ENCODE results near the gene SVOPL.

SVOPL gene

DNA sequence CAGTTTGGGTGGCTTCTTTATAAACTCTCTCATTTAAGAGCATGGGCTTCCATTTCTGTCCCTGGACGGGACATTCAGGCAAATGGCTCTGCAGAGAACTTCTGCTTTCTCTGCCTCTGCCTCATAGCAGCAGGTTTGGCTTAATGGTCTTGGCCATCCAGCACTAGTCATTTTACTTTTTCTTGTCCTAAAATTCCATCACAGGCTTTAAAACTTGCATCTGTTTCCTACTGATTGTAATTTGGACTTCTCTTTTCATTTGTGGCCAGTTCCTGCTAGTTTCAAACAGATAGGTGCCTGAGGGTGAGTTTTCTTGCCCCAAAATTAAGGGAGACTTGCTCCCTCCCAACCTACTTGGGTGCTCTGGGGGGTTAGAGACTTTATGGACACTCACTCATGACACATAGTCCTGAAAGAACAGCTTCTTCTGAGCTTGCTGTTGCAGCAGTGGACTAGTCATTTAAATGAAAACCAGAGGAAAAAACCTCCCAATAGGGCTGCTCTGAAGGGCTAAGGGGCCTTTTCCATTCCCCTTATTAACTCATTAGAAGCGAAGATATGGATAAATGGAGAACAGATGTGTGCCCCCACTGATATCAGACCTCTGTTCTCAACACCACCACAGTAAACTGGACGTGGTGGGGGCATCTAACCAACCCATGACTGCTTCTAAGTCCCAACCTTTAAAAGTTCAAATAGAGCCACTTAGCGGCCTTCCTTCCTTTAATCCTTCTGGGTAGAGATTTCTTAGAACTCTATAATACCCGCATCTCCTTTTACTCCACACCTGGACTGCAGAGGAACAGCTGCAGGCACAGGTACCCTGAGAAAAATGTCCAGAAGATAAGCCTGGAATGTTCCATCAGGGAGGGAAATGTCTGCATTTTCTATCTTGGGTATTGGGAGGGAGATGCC is 38.8 kb downstream of the SVOPL start:
- DNase-seq (ENCODE audit: low read depth in 2 of 2, low spot score in 1 of 2): no peak

DNA sequence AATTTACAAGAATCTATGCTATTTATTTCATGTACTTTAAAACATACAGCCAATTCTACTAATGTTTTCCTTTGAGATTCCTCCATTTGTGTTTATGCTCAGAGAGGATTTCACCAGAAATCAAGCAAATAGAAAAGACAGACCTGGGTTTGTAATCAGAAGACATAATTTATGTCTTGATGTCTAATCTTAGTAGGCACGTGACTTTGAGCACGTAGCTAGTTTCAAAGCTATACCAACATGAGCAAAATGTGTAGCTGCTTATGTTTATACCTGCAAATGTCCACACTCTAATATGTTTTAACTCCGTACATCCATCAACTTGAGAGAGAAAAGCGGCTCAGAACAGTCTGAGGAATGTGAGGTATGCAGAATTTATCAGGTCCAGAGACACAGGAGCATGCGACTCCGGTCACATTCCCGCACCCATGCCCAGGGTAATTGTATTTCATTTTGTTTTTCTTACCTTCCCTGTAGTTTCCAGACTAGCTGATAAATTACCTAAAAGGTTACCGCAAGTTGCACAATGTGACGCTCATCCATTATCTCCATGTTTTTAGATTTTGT is 40.0 kb downstream of the SVOPL start:
- no peak for DNase-seq (ENCODE audit: low read depth in 2 of 2, low spot score in 1 of 2)

DNA sequence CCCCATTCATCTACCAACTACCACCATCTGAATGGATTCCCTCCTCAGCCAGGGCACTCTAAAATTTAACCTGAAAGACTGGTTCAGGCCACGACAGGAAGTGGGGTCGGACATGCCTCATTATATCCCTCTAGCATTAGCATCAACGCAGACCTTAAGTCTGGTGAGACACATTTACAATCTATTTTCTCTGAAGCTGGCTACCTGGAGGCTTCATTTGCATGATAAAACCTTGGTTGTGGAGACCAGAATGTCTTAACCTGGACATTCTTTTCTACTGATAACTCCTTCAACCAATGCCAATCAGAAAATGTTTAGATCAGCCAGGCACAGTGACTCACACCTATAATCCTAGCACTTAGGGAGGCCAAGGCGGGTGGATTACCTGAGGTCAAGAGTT is 42.3 kb downstream of the SVOPL start:
- no peak for DNase-seq (ENCODE audit: low read depth in 2 of 2, low spot score in 1 of 2)

DNA sequence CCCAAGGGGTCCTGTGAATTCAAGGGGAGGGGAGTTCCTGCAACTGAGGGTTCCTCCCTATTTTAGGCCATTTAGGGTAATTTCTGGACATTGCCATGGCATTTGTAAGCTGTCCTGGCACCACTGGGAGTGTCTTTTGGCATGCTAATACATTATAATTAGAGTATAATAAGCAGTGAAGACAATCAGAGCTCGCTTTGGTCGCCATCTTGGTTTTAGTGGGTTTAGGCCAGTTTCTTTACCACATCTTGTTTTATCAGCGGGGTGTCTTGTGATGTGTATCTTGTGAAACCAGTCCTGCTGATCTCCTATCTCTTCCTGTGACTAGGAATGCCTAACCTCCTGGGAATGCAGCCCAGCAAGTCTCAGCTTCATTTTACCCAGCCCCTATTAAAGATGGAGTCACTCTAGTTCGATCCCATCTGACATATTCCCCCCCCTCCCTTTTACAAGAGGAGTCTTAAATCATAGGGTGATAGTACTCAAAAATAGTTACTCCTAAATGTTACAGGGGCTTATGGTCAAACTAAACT is 43.2 kb downstream of the SVOPL start:
- no peak for DNase-seq (ENCODE audit: low read depth in 2 of 2, low spot score in 1 of 2)

DNA sequence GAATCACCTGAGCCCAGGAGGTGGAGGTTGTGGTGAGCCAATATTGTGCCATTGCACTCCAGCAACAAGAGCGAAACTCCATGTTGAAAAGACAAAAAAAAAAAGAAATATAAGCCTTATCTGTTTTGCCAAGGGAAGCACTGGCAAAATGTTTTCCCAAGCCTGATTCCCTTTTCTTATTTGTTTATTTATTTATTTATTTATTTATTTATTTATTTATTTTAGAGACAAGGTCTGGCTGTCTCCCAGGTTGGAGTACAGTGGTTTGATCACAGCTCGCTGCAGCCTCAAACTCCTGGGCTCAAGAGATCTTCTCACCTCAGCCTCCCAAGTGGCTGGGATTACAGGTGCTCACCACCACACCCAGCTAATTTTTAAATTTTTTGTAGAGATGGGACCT is 44.2 kb downstream of the SVOPL start:
- DNase-seq (ENCODE audit: low read depth in 2 of 2, low spot score in 1 of 2): no peak

DNA sequence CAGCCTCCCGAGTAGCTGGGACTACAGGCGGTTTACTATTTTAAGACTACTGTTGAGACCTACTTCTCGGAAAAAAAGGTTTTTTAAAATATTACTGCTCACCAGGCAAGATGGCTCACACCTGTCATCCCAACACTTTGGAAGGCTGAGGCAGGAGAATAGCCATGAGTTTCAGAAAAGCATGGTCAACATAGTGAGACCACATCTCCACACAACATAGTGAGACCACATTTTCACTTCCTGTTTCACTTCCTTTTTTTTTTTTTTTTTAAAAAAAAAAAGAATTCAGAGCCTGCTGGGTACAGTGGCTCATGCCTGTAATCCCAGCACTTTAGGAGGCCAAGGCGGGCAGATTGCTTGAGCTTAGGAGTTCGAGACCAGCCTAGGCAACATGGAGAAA is 46.5 kb downstream of the SVOPL start:
- DNase-seq (ENCODE audit: low read depth in 2 of 2, low spot score in 1 of 2): no peak

DNA sequence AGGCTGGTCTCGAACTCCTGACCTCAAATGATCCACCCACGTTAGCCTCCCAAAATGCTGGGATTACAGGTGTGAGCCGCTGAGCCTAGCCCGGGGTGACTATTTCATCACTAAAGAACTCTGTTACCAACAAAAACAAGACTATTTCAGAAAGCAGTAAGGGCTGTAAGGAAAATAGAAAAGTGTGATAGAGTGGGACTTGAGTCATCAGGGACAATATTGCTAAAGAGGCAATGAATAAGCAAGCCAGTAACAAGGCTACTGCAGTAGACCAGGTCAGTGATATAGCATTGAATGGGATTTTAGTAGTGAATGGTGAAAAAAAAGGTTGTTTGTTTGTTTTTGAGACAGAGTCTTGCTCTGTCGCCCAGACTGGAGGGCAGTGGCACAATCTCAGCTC is 51.7 kb downstream of the SVOPL start:
- DNase-seq (ENCODE audit: low read depth in 2 of 2, low spot score in 1 of 2): no peak

DNA sequence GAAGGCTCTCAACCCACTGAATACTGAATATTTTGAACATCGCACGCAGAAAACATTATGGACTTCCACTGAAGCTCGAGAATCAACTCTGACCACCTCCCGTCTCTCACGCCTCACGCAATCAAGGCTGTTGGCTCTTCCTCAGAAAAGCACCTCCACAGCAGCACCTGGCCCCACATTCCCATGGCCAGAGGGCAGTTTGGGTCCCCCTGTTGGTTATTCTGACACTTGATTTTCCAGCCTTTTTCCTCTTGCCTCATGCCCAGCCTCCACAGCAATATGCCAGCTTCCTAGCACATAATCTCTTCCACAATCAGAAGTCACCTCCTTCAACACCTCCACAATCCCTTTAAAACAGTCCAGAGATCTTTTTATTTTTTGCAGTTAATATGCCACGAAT is 55.9 kb downstream of the SVOPL start:
- no peak for DNase-seq (ENCODE audit: low read depth in 2 of 2, low spot score in 1 of 2)

DNA sequence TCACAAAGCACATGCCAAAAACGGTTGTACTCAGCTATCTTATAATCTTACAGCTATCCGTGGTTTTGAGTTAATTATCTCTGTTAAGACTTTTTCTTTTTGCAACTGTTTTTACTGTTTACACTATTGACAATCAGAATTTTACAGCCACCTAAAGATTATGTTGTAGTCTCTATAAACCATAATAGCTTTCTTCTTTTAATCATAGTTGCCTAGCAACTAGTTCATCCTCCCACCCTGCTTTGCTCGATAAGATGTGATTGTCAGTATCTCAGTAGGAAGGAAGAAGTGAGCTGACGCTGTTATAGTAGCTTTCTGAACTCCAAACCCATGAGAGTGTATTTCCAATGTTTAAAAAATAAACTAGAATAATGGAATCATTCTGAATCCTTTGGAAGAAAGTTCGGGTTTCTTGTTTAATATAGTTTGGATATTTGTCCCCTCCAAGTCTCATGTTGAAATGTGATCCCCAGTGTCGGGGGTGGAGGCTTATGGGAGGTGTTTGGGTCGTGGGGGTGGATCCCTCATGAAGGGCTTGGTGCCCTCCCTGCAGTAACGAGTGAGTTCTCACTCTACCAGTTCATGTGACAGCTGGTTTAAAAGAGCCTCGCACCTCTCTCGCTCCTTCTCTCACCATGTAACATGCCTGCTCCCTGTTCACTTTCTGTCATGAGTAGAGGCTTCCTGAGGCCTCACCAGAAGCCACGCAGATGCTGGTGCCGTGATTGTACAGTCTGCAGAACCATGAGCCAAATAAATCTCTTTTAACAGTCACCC is 68.1 kb downstream of the SVOPL start:
- DNase-seq (ENCODE audit: low read depth in 2 of 2, low spot score in 1 of 2): no peak

DNA sequence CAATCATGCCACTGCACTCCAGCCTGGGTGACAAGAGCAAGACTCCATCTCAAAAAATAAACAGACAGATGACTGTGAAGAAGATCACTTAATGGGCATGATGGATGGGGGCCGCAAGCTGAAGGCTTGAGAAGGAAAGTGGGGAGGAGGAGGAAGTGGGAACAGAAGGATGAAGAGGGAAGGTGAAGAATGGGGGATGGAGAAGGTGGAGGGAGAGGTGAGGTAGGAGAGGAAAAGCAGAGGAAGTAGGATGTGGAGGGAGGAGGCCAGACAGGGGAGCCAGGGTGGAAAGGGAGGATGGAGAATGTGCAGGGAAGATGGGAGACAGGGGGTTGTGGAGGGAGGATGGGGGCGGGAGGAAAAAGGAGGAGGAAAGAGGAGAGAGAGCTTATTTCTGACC is 68.8 kb downstream of the SVOPL start:
- DNase-seq (ENCODE audit: low read depth in 2 of 2, low spot score in 1 of 2): no peak

DNA sequence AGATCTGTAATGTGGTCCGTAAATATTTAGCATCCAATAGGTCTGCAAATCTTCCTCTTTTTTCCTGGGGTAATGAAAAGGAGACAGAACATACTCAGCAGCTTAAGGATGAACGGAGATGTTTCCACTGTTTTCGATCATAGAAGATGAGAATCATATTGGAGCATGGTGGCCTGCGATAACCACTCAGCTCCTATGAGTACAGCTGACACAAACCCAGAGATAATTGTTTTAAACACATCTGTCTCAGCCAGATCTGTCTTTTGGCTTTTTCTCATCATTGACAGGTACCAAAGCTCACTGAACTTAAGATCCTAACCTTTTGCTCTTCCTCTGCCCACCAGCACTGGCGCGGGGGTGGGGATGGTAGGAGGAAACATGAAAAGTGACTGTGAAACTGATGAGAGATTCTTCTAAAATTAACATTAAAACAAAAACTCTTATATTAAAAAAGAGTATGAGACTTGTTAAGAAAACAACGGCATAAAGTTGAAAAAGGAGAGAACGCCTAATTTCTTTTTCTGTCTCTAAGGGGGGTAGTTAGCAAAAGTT is 71.0 kb downstream of the SVOPL start:
- DNase-seq (ENCODE audit: low read depth in 2 of 2, low spot score in 1 of 2): no peak

DNA sequence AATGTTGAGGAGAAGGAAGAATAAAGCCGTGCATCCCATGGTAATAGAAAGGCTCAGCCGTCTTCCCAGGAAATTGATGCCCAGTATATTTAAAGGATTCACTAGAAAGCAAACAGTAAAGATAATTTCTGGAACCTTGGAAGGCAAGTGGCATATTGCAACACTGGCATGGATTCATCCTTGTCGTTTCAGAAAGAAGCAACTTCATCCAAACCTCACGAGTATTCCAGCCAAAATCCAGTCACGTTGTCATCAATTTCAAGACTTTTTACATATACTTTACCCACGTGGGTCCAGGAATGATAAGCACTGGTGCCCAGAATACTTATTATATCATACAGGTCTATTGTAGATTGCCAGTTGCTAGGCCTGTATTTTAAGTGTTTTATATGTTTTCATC is 73.8 kb downstream of the SVOPL start:
- DNase-seq (ENCODE audit: low read depth in 2 of 2, low spot score in 1 of 2): no peak

DNA sequence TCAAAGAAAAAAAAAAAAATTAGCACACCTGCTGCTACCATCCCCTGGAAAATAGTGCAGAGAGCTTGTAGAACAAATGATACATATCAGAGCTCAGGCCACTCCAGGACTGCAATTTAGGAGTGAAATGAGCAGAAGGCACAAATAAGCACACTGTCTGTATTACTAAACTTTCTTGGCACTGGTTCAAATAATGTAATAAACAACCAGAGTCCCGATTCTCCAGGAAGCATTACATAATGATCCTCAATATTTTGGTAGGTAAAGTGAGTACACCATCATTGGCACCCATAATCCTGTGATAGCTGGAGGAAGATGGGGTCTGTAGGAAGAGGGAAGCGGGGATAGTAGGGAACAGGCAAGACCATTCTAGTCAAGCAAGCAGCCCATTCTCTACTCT is 74.3 kb downstream of the SVOPL start:
- no peak for DNase-seq (ENCODE audit: low read depth in 2 of 2, low spot score in 1 of 2)

DNA sequence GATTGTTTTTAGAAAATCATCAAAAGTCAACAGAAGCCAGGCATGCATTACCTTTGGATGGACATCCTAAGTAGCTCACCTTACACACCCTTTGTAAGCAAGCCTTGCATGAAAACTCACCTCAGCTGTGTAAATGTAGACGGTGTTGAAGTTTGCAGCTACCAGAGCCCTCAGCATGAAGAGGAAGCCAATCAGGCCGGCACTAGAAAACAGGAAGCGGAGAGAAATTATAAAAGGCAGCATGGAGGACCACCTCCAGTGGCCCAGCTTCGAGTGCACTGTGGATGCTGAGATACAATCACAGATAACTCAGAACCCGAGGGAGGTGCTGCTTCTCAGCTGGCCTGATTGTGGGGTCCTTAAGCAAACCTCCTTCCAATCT is 75.3 kb downstream of the SVOPL start:
- DNase-seq (ENCODE audit: low read depth in 2 of 2, low spot score in 1 of 2): no peak

DNA sequence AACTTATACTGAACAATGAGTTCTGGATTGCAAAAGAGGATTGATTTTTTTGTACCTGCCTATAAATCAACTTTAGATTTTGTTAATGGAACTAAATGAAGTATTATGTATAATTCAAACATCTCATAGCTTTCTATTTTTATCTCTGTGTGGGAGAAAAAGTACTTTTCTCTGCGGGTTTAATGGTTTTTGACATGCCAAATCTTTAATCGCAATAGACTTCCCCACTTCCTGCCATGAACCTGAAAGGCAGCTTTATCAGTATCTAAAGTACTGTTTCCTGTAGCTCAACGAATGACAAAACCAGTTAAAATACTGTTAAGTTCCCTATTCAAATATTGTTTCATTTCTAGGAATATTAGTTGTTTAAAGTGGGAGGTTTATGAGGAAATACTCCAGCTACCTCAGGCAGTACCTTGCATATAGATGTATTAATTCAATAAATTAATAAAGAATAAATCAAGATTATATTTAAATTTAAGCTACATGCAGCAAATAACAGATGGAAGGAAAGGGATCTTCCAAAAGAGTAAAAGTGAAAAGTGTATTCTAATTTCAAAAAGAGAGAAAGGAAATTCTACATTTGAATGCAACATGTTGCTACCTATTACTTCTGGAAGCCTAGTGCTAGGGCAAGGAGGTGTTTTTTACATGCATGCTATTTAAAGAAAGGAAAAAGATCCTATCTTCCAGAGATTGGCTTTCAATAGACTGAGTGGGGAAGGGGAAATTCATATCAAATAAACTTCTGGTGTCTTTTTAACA is 75.9 kb downstream of the SVOPL start:
- no peak for DNase-seq (ENCODE audit: low read depth in 2 of 2, low spot score in 1 of 2)

DNA sequence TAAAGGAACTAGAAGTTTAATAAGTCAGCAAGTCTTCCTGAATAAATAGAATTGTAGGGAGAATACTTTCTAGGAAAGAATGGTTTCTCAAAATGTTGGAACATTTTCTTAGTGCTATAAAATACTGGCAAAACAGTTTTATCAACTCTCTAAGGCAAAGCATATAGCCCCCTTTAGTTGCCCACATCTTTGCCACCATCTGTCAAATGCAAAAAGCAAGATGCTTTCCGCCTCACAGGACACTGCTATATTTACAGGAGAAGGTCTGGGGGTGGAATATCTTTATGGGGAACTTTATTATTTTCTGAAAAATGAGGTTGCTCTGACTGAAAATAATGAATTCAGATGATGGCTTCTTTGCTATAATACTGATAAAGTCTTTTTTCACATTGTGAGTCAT is 78.3 kb downstream of the SVOPL start:
- DNase-seq (ENCODE audit: low read depth in 2 of 2, low spot score in 1 of 2): no peak

DNA sequence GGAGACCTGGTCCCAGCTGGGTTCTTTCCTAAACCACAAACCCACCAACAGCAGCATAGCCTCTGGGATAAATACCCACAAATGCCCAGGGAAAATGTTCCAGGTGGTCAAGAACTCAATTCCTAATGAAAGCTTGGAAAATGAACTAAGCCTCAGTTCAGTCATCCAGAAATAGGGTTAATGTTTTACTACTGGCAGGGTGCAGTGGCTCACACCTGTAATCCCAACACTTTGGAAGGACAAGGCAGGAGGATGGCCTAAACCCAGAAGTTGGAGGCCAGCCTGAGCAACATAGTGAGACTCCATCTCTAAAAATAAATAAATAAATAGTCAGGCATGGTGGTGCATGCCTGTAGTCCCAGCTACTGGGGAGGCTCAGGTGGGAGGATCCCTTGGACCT is 82.2 kb downstream of the SVOPL start:
- no peak for DNase-seq (ENCODE audit: low read depth in 2 of 2, low spot score in 1 of 2)

DNA sequence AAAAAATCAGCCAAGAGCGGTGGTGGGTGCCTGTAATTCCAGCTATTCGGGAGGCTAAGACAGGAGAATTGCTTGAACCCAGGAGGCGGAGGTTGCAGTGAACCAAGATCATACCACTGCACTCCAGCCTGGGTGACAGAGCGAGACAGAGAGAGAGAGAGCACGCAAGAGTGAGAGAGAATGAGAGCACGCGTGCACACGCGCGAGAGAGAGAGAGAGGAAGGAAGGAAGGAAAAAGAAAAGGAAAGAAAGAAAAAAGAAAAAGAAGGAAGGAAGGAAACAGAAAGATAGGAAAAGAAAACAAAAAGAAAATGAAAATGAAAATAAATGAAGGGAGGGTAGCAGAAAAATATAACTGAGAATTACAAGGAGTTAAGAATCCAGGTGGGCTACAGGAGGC is 82.7 kb downstream of the SVOPL start:
- no peak for DNase-seq (ENCODE audit: low read depth in 2 of 2, low spot score in 1 of 2)

DNA sequence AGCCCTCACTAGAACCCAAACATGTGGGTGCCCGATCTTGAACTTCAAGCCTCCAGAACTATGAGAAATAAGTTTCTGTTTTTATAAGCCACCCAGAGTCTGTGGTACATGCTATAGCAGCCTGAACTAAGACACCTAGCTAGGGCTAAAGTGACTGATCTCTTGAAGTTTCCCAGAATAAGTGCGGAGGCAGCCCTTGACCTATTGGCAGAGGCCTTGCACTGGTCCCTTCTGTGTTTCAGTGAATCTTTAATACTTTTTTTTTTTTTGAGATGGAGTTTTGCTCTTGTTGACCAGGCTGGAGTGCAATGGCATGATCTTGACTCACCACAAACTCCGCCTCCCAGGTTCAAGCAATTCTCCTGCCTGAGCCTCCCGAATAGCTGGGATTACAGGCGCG is 85.1 kb downstream of the SVOPL start:
- DNase-seq (ENCODE audit: low read depth in 2 of 2, low spot score in 1 of 2): no peak

DNA sequence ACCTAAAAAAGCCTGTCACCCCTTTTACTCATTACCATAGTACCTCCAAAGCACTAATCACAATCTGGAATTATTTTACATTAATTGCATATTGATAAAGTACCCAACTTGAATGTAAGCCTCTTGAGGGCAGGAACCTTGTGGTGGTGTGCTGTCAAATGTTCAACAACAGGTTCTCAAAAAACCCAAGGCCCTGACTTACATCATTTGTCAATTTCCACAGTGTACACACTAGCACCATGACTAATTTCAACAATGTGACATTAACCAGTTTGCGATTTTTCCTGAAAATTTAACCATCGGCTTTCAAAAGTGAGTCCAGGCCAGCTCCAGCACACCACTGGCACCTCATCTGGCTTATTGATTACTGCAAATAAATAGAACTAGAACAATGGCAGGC is 87.5 kb downstream of the SVOPL start:
- no peak for DNase-seq (ENCODE audit: low read depth in 2 of 2, low spot score in 1 of 2)

DNA sequence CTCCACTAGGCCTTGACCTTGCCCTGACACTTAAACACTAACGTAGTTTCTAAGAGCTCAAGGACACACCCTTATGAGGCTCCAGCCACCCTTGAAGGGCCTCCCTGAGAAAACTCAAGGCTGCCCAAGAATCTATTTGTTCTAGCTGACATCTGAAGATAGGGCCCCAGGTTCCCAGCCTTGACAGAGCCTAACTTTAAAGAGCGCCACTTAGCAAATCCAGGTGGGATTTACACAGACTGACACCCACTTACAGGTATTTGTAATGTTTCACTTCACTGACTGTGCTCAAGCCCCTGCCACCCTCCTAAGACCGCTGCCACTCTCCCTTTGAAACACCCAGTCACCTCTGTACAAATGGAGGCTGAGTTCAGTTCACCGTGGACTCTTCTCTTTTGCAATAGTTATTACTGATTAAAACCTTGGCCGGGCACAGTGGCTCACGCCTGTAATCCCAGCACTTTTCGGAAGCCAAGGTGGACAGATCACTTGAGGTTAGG is 90.4 kb downstream of the SVOPL start:
- no peak for DNase-seq (ENCODE audit: low read depth in 2 of 2, low spot score in 1 of 2)

Measured in stimulated activated CD8-positive, alpha-beta memory T cell treated with anti-CD3 and anti-CD28 coated beads, Interleukin-4, amount 100 ng/mL, for 1 hour (primary cell).